Glutamatergic neuron (in vitro differentiated cells): ENCODE results near the gene ENPP1. TPM values are rescaled to one million over a fixed set of nuclear protein-coding genes. Genes with fewer than 3 reads are reported as not detected.
"Not testable (repeated sequence)": the region's sequence is repeated elsewhere in the genome, so short reads cannot be mapped to it uniquely, and the experiment has no call there.

Experiments
- DNase-seq: peaks from one replicate; pipeline ENCODE4 v3.0.0; 2022
- H3K27ac Mint-ChIP-seq: one replicate; pipeline ENCODE4 v1.8.0; 2020; ENCODE audit warnings: mild to moderate bottlenecking, mixed read lengths, inconsistent platforms; ENCODE audit not compliant: unreplicated experiment
- H3K27me3 Mint-ChIP-seq: one replicate; pipeline ENCODE4 v1.8.0; 2020; ENCODE audit warnings: mild to moderate bottlenecking, moderate library complexity, mixed read lengths, inconsistent platforms; ENCODE audit not compliant: unreplicated experiment
- H3K36me3 Mint-ChIP-seq: one replicate; pipeline ENCODE4 v1.8.0; 2020; ENCODE audit warnings: mild to moderate bottlenecking, mixed read lengths, inconsistent platforms; ENCODE audit not compliant: unreplicated experiment
- H3K4me1 Mint-ChIP-seq: one replicate; pipeline ENCODE4 v1.8.0; 2020; ENCODE audit warnings: mild to moderate bottlenecking, low read depth, mixed read lengths, inconsistent platforms; ENCODE audit not compliant: unreplicated experiment
- H3K4me3 Mint-ChIP-seq: one replicate; pipeline ENCODE4 v1.8.0; 2020; ENCODE audit warnings: mild to moderate bottlenecking, mixed read lengths, inconsistent platforms; ENCODE audit not compliant: unreplicated experiment
- H3K9me3 Mint-ChIP-seq: one replicate; pipeline ENCODE4 v1.8.0; 2020; ENCODE audit warnings: mild to moderate bottlenecking, moderate library complexity, mixed read lengths, inconsistent platforms; ENCODE audit not compliant: unreplicated experiment
- CTCF ChIP-seq: fragments of 200-600 bp; sonication (generic); IDR thresholded peaks from one replicate; pipeline ENCODE4 v1.5.0; 2021; ENCODE audit not compliant: partially characterized antibody, unreplicated experiment
- total RNA-seq: library from RNA; stranded (reverse); fragmentation: NEBNext Ultra II Directional; extraction: Animal tissue kit (Norgen Biotek cat#: 25700); gene quantifications from one replicate; pipeline ENCODE4 v1.2.1, GENCODE V29; 2021; ENCODE audit not compliant: unreplicated experiment

The ENPP1 gene
- total RNA-seq, 1 donor from 2014 or later = 2.4 TPM

GRCh38 chr6:131898718-131899117 is 90.9 kb downstream of the ENPP1 start:
- Mint-ChIP-seq H3K4me3 (no peak overlapping the region), H3K27me3 (peaks cover 4% of the 10 kb centered on the region), H3K9me3 (peaks cover 4% of the 10 kb centered on the region), H3K27ac (no peak overlapping the region), H3K36me3 (no peaks in the 10 kb centered on the region), H3K4me1 (no peaks in the 10 kb centered on the region)
- DNase-seq = no peak
- no peak for TF ChIP-seq CTCF

- no peak overlapping the region for H3K27ac Mint-ChIP-seq
- H3K36me3 Mint-ChIP-seq = no peaks in the 10 kb centered on the region
- DNase-seq = no peak
These were observed 92.4 kb downstream of the ENPP1 start for GRCh38 chr6:131900231-131900630.

GRCh38 chr6:131901326-131901873 is 93.6 kb downstream of the ENPP1 start:
- H3K4me1 Mint-ChIP-seq, H3K27ac Mint-ChIP-seq, H3K4me3 Mint-ChIP-seq, H3K36me3 Mint-ChIP-seq, H3K27me3 Mint-ChIP-seq, DNase-seq, H3K9me3 Mint-ChIP-seq: not testable (repeated sequence)

More at GRCh38 chr6:131900231-131900630, 92.4 kb downstream of the ENPP1 start:
- H3K4me1 Mint-ChIP-seq = no peaks in the 10 kb centered on the region
- TF ChIP-seq CTCF = no peak
- H3K4me3 Mint-ChIP-seq = no peak overlapping the region
- H3K27me3 Mint-ChIP-seq = peaks cover 4% of the 10 kb centered on the region
- peaks cover 4% of the 10 kb centered on the region for H3K9me3 Mint-ChIP-seq

- not testable (repeated sequence) for H3K27me3 Mint-ChIP-seq, DNase-seq, H3K27ac Mint-ChIP-seq, H3K4me1 Mint-ChIP-seq, H3K36me3 Mint-ChIP-seq, H3K4me3 Mint-ChIP-seq, H3K9me3 Mint-ChIP-seq
These were observed 95.9 kb downstream of the ENPP1 start for GRCh38 chr6:131903734-131904133.

GRCh38 chr6:131908787-131909186 is 101.0 kb downstream of the ENPP1 start:
- not testable (repeated sequence) for H3K27me3 Mint-ChIP-seq, H3K36me3 Mint-ChIP-seq, H3K27ac Mint-ChIP-seq, H3K9me3 Mint-ChIP-seq, H3K4me3 Mint-ChIP-seq, H3K4me1 Mint-ChIP-seq, DNase-seq

- DNase-seq = peak; percentile 83
- peak; percentile 94 for TF ChIP-seq CTCF
- Mint-ChIP-seq H3K36me3 (no peaks in the 10 kb centered on the region), H3K27ac (no peak overlapping the region), H3K4me1 (no peaks in the 10 kb centered on the region), H3K27me3 (no peaks in the 10 kb centered on the region), H3K9me3 (no peaks in the 10 kb centered on the region), H3K4me3 (no peak overlapping the region)
These were observed 101.8 kb downstream of the ENPP1 start for GRCh38 chr6:131909408-131910218.
